Right kidney (tissue), 1 donor: Measurements from ENCODE around the gene BCAS3.
"Not testable (repeated sequence)": the region's sequence is repeated elsewhere in the genome, so short reads cannot be mapped to it uniquely, and the experiment has no call there.

Source experiments
- DNase-seq: peaks from one replicate; pipeline ENCODE4 v3.0.0-alpha.2; 2016

The BCAS3 gene

GRCh38 chr17:60935991-60936390 is 258.3 kb downstream of the BCAS3 start:
- DNase-seq, result not testable (repeated sequence)

- no peak for DNase-seq
These were observed 261.7 kb downstream of the BCAS3 start for GRCh38 chr17:60939318-60939717.

GRCh38 chr17:60941028-60941427 is 263.4 kb downstream of the BCAS3 start:
- no peak for DNase-seq

- DNase-seq, result no peak
These were observed 263.9 kb downstream of the BCAS3 start for GRCh38 chr17:60941571-60941970.

- no peak for DNase-seq
These were observed 267.1 kb downstream of the BCAS3 start for GRCh38 chr17:60944751-60945150.

- no peak for DNase-seq
These were observed 269.4 kb downstream of the BCAS3 start for GRCh38 chr17:60947100-60947499.

- DNase-seq, result no peak
These were observed 269.9 kb downstream of the BCAS3 start for GRCh38 chr17:60947543-60947942.

- DNase-seq, result no peak
These were observed 275.1 kb downstream of the BCAS3 start for GRCh38 chr17:60952747-60953146.

- no peak for DNase-seq
These were observed 281.4 kb downstream of the BCAS3 start for GRCh38 chr17:60959011-60959410.

GRCh38 chr17:60959696-60960095 is 282.0 kb downstream of the BCAS3 start:
- DNase-seq, result no peak

- no peak for DNase-seq
These were observed 282.9 kb downstream of the BCAS3 start for GRCh38 chr17:60960398-60961065.

- DNase-seq, result no peak
These were observed 286.5 kb downstream of the BCAS3 start for GRCh38 chr17:60964160-60964559.

GRCh38 chr17:60968266-60968665 is 290.6 kb downstream of the BCAS3 start:
- no peak for DNase-seq

- DNase-seq, result no peak
These were observed 291.9 kb downstream of the BCAS3 start for GRCh38 chr17:60969500-60970037.

- no peak for DNase-seq
These were observed 293.1 kb downstream of the BCAS3 start for GRCh38 chr17:60970741-60971140.

GRCh38 chr17:60971515-60972369 is 294.1 kb downstream of the BCAS3 start:
- peak; percentile 34 for DNase-seq

GRCh38 chr17:60976861-60977260 is 299.2 kb downstream of the BCAS3 start:
- not testable (repeated sequence) for DNase-seq

- DNase-seq, result no peak
These were observed 311.7 kb downstream of the BCAS3 start for GRCh38 chr17:60989379-60989778.

- DNase-seq, result no peak
These were observed 312.2 kb downstream of the BCAS3 start for GRCh38 chr17:60989846-60990245.

- DNase-seq, result no peak
These were observed 315.8 kb downstream of the BCAS3 start for GRCh38 chr17:60993497-60993896.

GRCh38 chr17:60995680-60996079 is 318.0 kb downstream of the BCAS3 start:
- no peak for DNase-seq

GRCh38 chr17:61000911-61001310 is 323.3 kb downstream of the BCAS3 start:
- no peak for DNase-seq

GRCh38 chr17:61002316-61002736 is 324.7 kb downstream of the BCAS3 start:
- DNase-seq, result peak; percentile 21

GRCh38 chr17:61005358-61005757 is 327.7 kb downstream of the BCAS3 start:
- DNase-seq, result no peak
